Measurements from ENCODE around the gene PRICKLE1. TPM values are rescaled to one million over a fixed set of nuclear protein-coding genes. Genes with fewer than 3 reads are reported as not detected.
"Not testable (repeated sequence)": the region's sequence is repeated elsewhere in the genome, so short reads cannot be mapped to it uniquely, and the experiment has no call there.

Gene PRICKLE1
- total RNA-seq, 1 donor from 2014 or later, result 8.7 TPM

- DNase-seq, result no peak
Observed at GRCh38 chr12:42556917-42557316, 32.6 kb downstream of the PRICKLE1 start.

GRCh38 chr12:42552822-42553221 lies 36.7 kb downstream of the PRICKLE1 start:
- DNase-seq, result no peak

DNA sequence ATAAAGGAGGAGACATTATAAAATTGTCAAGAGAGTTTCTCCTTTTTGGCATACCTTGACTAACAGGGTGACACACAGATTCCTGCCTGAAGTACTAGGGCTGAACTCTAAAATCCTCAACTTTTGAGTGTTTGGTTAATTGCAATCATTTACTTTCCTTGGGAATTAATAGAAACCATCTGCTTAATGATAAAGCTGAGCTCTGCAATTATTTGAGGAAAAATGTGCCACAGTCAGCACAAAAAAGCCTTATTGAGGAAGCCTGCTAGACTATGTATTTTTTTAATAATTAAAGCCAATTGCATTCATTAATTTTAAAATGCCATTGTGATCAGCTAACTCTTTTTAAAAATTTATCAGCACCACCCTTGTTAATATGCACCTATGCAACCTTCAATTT lies 38.7 kb downstream of the PRICKLE1 start:
- no peak for DNase-seq

DNA sequence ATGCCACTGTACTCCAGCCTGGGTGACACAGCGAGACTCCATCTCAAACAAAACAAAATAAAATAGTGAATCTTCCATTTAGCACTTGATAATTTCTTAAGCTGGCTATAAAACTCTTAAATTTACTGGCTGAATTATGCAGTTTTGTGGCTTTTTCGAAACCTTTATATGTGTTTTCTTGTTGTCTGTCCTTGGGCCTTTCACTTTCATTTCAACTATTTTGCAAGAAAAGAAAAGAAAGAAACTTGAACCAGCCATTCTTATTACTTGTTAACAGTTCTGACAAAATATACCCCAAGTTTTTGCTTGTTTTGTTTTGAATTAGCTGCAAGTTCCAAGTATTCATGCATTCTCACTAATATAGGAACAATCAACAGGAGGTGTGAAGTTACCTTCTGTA lies 42.8 kb downstream of the PRICKLE1 start:
- no peak for DNase-seq

- DNase-seq, result no peak
Observed at GRCh38 chr12:42541965-42542364, 47.6 kb downstream of the PRICKLE1 start.

- not testable (repeated sequence) for DNase-seq
Observed at GRCh38 chr12:42541308-42541707, 48.2 kb downstream of the PRICKLE1 start.

GRCh38 chr12:42539696-42540095 lies 49.9 kb downstream of the PRICKLE1 start:
- no peak for DNase-seq

DNA sequence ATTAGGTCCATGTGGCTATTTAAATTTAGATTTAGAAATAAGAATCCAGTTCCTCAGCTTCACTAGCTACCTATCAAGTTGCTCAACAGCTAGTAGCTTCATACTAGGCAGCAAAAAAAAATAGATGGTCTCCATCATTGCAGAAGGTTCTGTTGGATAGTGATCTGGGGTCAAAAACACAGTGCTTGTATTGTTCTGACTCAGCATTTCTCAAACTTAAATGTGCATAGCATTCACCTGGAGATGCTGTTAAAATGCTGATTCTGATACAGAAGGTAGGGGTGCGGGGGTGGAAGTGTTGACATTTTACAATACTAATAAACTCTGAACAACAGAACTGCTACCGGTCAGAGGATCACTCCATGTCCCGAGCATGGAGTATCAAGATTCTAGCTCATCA lies 51.3 kb downstream of the PRICKLE1 start:
- DNase-seq, result no peak

DNA sequence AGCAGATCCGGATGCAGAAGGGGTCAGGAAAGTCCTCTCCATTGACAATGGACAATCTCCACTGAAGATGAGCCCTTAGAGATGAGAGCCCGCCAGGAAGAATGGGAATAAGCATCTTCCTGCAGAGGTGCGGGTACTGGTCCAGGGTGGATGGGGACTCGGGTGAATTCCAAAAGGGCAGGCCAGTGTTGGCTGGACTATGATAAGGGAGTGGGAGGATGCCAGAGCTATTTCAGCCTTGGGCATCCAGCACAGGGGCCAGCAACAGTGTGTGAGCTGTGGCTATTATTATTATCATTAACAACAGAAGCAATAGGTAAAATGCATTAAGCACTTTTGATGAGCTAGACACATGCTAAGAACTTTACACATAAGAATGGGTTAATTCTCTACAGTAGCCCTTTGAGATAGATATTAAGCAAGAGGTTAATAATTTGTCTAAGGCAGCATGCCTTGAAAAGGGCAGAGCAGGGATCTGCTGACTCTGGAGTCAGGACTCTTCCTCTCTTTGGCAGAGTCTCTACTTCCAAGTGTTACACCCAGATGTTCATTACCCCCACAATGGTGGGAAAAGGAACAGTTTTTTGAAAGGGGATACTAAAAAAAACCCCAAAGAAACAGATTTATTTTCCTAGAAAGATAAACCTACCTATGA lies 55.2 kb downstream of the PRICKLE1 start:
- no peak for DNase-seq

DNA sequence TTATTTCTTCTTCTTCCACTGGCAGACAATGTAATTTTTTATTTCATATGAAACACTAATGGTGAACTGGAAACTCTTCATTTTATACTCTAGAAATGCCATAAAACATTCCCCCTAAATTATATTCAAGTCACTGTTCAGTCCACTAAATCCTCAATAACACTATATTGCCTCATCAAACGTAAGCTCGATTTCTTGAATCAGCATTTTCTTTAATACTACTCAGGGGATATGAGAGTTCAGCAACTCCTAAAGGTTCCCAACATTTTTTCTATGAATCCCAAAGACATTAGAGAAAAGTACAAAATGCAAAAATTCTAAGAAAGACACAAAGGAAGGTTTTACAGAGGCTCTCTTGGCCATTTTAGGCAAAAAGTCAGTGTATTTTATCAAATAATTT lies 59.3 kb downstream of the PRICKLE1 start:
- no peak for DNase-seq

- no peak for DNase-seq
Observed at GRCh38 chr12:42525444-42525843, 64.1 kb downstream of the PRICKLE1 start.

DNA sequence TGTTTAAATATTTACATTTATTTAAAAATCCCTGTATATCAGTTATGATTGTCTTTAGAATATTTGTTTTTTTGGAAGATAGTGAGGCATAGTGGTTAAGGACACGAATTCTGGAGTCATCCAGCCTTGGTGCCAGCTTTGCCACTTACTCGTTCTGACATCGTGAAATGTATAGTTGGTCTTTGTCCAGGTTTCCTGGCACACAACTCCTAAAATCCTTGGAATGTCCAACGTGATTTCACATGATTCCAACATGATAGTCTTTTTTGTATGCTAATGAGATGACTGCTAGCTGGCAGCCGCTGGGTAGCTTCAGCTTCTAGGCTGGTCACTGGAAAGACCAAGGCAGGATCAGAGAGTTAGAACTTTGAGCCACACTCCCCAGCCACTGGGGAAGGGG lies 64.8 kb downstream of the PRICKLE1 start:
- DNase-seq, result no peak

- DNase-seq, result no peak
Observed at GRCh38 chr12:42516573-42516972, 73.0 kb downstream of the PRICKLE1 start.

DNA sequence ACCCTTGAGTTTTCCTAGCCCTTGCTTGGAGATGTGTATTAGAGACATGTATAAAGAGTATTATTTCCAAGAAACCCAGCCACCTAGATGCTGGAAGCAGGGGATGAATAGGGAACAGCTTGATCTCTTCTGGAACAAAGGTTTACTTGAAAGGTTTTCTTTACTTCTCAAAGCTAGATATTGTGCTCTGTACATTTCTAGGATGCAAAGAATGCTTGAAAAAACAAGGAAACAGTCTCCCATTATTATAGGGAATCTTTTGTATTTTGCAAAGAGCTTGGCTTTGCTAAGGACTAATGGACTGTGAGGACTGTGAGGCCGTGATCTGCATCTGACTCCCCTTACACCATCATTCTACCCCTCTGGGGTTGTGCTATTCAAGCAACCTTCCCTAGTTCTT lies 77.9 kb downstream of the PRICKLE1 start:
- DNase-seq, result no peak

DNA sequence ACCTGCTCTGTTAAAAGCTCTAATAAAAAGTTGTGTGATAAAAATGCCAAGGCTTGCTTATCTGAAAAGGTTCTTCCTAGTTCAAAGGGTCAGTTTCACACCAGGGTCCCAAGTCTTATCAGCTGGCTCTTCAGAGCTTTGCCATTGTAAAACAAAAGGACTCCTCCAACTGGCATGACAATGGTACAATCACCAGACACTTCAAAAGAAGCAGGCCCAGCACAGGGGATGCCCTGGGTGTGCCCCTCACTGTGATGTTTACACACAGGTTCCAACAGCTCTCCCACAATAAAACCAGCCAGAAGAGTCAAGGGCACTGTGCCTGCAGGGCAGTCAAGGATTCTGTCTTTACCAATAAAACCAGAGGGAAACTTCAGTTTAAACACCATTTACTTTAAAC lies 78.7 kb downstream of the PRICKLE1 start:
- DNase-seq, result no peak

DNA sequence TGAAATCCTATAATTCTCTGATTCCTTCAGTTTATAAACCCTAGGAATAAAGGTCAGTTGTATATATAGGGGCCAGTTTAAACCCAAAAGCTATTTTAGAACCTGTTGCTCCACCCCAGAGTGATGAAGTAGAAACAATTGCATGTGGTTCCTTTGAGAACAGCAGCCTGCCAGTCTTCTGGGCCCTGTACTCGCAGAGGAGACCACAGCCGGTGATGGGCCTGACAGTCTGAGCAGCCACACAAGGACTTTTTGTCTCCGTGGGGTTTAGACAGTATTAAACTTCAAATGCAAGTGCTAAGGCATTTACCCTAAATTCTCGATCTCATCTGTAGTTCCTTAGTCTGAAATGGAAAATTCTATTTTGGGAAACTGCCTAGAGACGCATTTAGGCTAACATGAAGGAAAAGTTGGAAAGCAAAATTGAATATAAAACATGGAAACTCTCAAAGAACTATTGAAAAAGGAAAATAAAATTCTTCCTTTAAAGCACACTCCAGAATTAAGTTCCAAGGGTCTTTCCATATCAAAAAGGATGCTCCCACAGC lies 80.6 kb downstream of the PRICKLE1 start:
- no peak for DNase-seq

DNA sequence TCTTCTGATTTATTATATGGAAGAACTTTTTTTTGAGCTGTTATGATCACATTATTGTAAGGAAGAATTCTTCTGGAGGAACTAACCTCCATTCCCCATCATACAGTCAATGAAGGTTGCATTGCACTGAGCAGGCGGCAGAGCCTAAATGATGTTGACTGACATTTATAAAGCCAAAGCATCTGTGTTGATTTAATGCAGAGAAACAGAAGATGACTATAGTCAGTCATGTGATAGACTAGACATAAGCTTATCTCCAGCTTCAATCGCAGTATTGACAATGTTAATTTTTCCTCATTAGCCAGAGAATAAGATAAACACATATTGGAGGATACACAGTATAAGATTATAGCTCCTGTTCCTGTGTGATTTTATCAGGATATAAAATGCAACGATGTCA lies 82.0 kb downstream of the PRICKLE1 start:
- DNase-seq, result no peak

DNA sequence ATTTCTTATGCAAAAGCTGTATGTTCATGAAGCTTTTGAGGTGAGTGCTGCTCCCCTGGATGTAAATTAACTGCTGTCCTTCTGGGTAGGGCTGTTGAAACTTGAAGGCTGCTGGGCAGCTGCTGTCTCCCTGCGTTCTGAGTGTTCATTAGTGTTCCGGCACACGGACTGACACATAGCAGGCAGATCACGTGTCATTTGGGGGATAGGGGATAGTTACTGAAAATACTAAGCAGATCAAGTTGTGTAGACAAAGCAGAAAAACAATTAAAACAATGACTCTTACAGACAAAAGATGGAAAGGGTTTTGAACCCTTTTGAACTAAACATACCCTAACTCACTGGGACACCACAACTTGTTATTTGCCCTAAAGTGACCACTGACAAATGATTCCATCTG lies 82.5 kb downstream of the PRICKLE1 start:
- DNase-seq, result no peak

DNA sequence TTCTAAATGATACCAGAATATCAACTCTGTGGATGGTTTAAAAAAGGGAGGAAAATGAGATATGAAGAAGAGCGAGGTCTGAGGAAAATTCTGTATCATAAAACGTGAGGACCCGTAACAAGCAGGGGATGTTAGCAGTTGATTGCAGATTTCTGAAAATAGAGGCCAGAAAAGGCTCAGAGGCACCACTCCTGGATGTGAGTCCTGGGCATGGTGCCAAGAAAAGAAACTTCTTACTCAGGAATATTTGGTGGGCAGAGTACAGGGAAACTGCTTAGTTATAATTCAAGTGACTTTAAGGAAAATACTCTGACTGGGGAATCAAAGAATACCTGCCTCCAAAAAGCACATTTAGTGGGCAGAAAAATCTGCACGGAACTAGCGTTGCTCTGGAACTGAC lies 85.5 kb downstream of the PRICKLE1 start:
- no peak for DNase-seq

DNA sequence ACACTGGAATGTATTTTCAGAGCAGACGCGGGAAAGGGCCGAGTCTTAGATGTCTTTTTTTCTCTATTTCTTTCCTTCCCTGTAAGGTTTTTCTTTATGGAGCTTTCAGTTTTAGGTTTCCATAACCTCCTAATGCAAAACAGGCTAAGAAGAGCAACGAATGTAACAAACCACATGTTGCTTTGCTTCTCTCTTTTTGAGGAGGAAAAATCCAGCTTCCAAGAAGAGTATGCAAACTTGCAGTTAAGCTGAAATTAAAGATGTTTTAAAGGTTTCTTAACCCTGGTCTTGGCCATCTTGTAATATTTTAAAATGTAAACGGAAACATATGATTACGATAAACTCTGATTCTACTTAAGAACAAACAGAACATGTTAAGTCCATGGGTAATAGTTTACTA lies 86.9 kb downstream of the PRICKLE1 start:
- DNase-seq, result no peak

DNA sequence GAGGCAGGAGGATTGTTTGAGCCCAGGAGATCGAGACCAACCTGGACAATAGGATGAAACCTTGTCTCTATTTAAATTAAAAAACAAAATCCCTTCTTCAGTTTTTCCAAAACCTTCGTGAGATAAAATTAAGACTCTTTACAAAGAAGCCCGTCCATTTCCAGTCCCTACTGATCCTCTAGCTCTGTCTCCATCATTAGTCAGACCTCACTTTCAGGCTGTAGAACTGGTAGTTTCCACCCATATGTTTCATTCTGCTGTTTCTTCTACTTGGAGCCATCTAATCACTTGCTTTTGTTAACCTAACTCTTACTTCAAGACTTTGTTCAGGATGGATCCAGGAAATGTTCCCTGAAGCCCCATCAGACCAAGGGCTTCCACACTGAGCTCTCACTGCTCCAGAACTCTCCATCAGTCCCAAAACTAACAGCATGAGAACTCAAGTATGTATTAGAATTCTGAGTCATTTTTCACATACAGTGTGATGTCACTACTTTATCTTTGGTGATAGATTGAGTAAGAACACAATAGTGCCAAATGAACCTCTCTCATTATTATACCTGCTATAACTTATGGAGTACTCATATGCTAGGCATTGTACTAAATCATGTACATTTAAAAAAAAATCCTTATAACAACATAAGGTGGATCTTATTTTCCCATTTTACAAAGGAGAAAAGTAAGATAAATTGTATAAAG lies 90.8 kb downstream of the PRICKLE1 start:
- DNase-seq, result no peak

- DNase-seq, result no peak
Observed at GRCh38 chr12:42496886-42497285, 92.7 kb downstream of the PRICKLE1 start.

GRCh38 chr12:42495244-42495643 lies 94.3 kb downstream of the PRICKLE1 start:
- DNase-seq, result no peak

DNA sequence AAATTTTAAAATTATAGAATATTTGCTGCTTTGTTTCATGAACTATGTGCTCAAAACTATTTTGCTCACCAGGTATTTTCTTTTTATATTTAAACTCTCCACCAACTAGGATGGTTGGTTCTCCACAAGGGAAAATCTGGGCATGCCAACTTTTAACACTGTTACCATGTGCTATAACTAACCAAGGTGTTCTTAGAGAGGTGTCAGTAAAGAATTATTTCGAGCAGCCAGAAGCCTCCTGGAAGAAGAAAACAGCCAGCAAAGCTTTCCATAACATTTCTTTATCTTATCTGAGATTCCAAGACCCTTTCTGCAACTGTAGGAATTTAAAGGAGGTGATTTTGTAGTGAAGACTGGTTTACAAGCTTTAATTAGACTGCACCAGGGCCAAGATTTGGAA lies 97.3 kb downstream of the PRICKLE1 start:
- no peak for DNase-seq

All from occipital lobe (tissue), 2 donors.